DOHH2 (cell line): ENCODE data around the gene RXRA.

Source experiments
- CTCF ChIP-seq: fragments of 200-600 bp; sonication (generic); IDR thresholded peaks from one replicate; pipeline ENCODE4 v1.5.1; 2014; ENCODE audit warnings: antibody characterized with exemption, mild to moderate bottlenecking, low read depth, low read length; ENCODE audit not compliant: poor library complexity, severe bottlenecking
- EZH2phosphoT487 ChIP-seq: fragments of 200-600 bp; sonication (generic); IDR thresholded peaks from 2 replicates; pipeline ENCODE4 v1.6.1; 2017; ENCODE audit warnings: borderline replicate concordance, mild to moderate bottlenecking, antibody characterized with exemption, low read length, moderate library complexity, mixed read lengths

- TF ChIP-seq CTCF: no peak
- TF ChIP-seq EZH2phosphoT487: no peak
These were observed 157.3 kb downstream of the RXRA start for GRCh38 chr9:134483361-134484184.
